GM12864 (cell line): ENCODE data around the gene NF1.
"Not testable (repeated sequence)": the region's sequence is repeated elsewhere in the genome, so short reads cannot be mapped to it uniquely, and the experiment has no call there.

ENCODE experiments used
- DNase-seq: peaks from one replicate; pipeline ENCODE4 v3.0.0-alpha.2; 2011; ENCODE audit warnings: low read depth
- H3K4me3 ChIP-seq: 2 replicates; pipeline ENCODE4 v1.5.1; 2011; ENCODE audit warnings: mild to moderate bottlenecking, low read depth, low read length, control low read depth
- CTCF ChIP-seq: IDR thresholded peaks from 2 replicates; pipeline ENCODE4 v1.5.1; 2011; ENCODE audit warnings: low read depth, mild to moderate bottlenecking, moderate library complexity, low read length, control low read depth, inconsistent platforms; ENCODE audit errors: missing control alignments

Gene NF1

GRCh38 chr17:31308372-31309334, 213.9 kb downstream of the NF1 start:
- no peak for DNase-seq
- H3K4me3 ChIP-seq: peak overlapping the region; percentile 14; the same call in 1 of the 2 replicates
- TF ChIP-seq CTCF: no peak

DNA sequence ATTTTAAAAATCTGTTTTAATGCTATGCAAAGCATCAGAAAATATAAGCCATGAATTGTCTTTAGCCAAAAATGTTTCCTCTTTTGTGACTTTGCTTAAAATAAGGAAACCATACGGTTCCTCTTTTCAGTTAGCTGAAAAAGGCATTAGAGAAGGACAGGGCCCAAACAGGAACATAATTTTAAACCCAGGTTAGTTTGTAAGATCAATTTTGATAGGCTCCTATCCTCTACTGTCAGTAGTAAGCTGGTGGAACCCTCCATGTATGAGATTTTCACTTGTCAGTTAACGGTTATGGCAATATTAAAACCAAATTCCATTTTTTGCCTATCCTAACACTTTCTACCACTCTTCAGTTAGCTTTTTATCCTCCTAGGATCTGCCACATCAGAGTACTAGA, 214.8 kb downstream of the NF1 start:
- no peak for TF ChIP-seq CTCF
- DNase-seq: peak; percentile 67
- peak overlapping the region; percentile 51; the same call in 1 of the 2 replicates for H3K4me3 ChIP-seq

DNA sequence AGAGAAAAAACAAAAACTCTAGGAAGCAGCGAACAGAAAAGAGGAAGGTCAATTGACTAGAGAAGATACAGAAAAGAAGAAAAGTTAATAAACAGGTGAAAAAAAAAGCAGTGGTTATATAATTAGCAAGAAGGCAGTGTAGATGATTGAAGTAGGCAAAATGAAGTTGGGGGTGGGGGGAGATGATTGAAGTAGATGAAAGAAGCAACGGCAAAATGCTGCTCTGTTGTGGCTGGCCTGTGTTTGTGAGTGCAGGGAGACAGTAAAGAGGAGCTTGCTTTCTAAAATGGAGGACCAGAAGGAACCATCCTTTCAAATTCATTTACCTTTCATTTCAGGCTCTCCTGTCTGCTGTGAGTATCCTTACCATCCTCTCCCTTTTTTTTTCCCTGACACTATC, 215.5 kb downstream of the NF1 start:
- peak overlapping the region; percentile 51 for H3K4me3 ChIP-seq
- no peak for TF ChIP-seq CTCF
- no peak for DNase-seq

- no peak for TF ChIP-seq CTCF
- peak; percentile 56 for DNase-seq
- H3K4me3 ChIP-seq: peak overlapping the region; percentile 51
These were observed 216.1 kb downstream of the NF1 start for GRCh38 chr17:31310886-31311285.

GRCh38 chr17:31311526-31311925, 216.7 kb downstream of the NF1 start:
- H3K4me3 ChIP-seq: peak overlapping the region; percentile 51
- TF ChIP-seq CTCF: no peak
- DNase-seq: no peak

- DNase-seq: not testable (repeated sequence)
- H3K4me3 ChIP-seq: peak overlapping the region; percentile 51
These were observed 217.4 kb downstream of the NF1 start for GRCh38 chr17:31312223-31312622.

GRCh38 chr17:31313982-31314781, 219.4 kb downstream of the NF1 start, which contains the start of gene EVI2B:
TSS of gene EVI2B (minus strand) at chr17:31314054. CDS start at chr17:31305609, 8,445 bp downstream.
- peak within 1 kb of the TSS; percentile 51 for H3K4me3 ChIP-seq
- TF ChIP-seq CTCF: no peak
- peak; percentile 79 for DNase-seq
